HG03457 (cell line): Measurements from ENCODE around the gene VTA1.
"Not testable (repeated sequence)": the region's sequence is repeated elsewhere in the genome, so short reads cannot be mapped to it uniquely, and the experiment has no call there.

ENCODE experiments used
- ATAC-seq: cut with Tn5 transposase; IDR thresholded peaks from one replicate; pipeline ENCODE4 v1.9.1; 2021; ENCODE audit warnings: moderate number of reproducible peaks; ENCODE audit not compliant: unreplicated experiment

Gene VTA1

GRCh38 chr6:142223938-142224337 is 76.9 kb downstream of the VTA1 start:
- ATAC-seq, result no peak

- ATAC-seq, result no peak
Observed at GRCh38 chr6:142225115-142225514, 78.1 kb downstream of the VTA1 start.

GRCh38 chr6:142225552-142225951 is 78.5 kb downstream of the VTA1 start:
- no peak for ATAC-seq

GRCh38 chr6:142226731-142227130 is 79.7 kb downstream of the VTA1 start:
- no peak for ATAC-seq

- not testable (repeated sequence) for ATAC-seq
Observed at GRCh38 chr6:142229518-142230270, 82.6 kb downstream of the VTA1 start.

- not testable (repeated sequence) for ATAC-seq
Observed at GRCh38 chr6:142232206-142233044, 85.4 kb downstream of the VTA1 start.

- no peak for ATAC-seq
Observed at GRCh38 chr6:142233945-142234682, 87.1 kb downstream of the VTA1 start.

- ATAC-seq, result no peak
Observed at GRCh38 chr6:142235272-142235671, 88.2 kb downstream of the VTA1 start.

GRCh38 chr6:142235791-142236190 is 88.7 kb downstream of the VTA1 start:
- no peak for ATAC-seq

GRCh38 chr6:142236691-142237090 is 89.6 kb downstream of the VTA1 start:
- no peak for ATAC-seq

GRCh38 chr6:142238881-142239280 is 91.8 kb downstream of the VTA1 start:
- ATAC-seq, result no peak

- no peak for ATAC-seq
Observed at GRCh38 chr6:142240179-142240578, 93.1 kb downstream of the VTA1 start.

- ATAC-seq, result no peak
Observed at GRCh38 chr6:142241061-142241460, 94.0 kb downstream of the VTA1 start.

GRCh38 chr6:142242269-142242668 is 95.2 kb downstream of the VTA1 start:
- ATAC-seq, result no peak

- ATAC-seq, result no peak
Observed at GRCh38 chr6:142246960-142247359, 99.9 kb downstream of the VTA1 start.

GRCh38 chr6:142249266-142249665 is 102.2 kb downstream of the VTA1 start:
- ATAC-seq, result no peak

- ATAC-seq, result no peak
Observed at GRCh38 chr6:142251930-142252445, 104.9 kb downstream of the VTA1 start.

GRCh38 chr6:142254513-142254912 is 107.5 kb downstream of the VTA1 start:
- no peak for ATAC-seq

- no peak for ATAC-seq
Observed at GRCh38 chr6:142255785-142256184, 108.7 kb downstream of the VTA1 start.

GRCh38 chr6:142258305-142258704 is 111.2 kb downstream of the VTA1 start:
- no peak for ATAC-seq

GRCh38 chr6:142258757-142259156 is 111.7 kb downstream of the VTA1 start:
- ATAC-seq, result no peak
